HK-2 (cell line): Measurements from ENCODE around the gene IL7R.
"Not testable (repeated sequence)": the region's sequence is repeated elsewhere in the genome, so short reads cannot be mapped to it uniquely, and the experiment has no call there.

Experiments used
- DNase-seq: peaks from one replicate; pipeline ENCODE4 v3.0.0-alpha.2; 2018; ENCODE audit not compliant: unreplicated experiment

The IL7R gene

GRCh38 chr5:35838370-35839042, 18.2 kb upstream of the IL7R start:
- DNase-seq: no peak

- DNase-seq: no peak
These were observed 13.8 kb upstream of the IL7R start for GRCh38 chr5:35842856-35843255.

DNA sequence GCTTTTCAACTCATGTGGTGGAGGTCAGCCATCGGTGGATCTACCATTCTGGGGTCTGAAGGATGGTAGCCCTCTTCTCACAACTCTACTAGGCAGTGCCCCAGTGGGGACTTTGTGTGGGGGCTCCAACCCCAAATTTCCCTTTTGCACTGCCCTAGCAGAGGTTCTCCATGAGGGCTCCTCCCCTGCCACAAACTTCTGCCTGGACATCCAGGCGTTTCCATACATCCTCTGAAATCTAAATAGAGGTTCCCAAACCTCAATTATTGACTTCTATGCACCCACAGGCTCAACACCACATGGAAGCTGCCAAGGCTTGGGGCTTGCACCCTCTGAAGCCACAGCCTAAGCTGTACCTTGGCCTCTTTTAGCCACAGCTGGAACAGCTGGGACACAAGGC, 11.2 kb upstream of the IL7R start:
- DNase-seq: not testable (repeated sequence)

- DNase-seq: no peak
These were observed 9.2 kb upstream of the IL7R start for GRCh38 chr5:35847491-35847890.

DNA sequence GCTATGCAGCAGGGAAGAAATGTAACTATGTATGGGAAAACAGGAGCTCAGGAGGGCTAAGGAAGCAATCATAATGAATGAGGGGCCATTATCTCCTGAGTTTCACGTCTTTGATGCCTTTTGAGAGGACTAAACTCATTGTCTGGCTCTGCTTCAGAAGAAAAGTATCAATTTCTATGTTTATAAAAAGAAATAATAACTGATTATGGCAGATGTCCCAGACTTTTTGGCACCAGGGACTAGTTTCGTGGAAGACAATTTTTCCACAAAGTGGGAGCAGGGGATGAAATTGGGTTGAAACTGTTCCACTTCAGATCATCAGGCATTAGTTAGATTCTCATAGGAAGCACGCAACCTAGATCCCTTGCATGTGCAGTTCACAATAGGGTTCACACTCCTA, 8.7 kb upstream of the IL7R start:
- DNase-seq: no peak

DNA sequence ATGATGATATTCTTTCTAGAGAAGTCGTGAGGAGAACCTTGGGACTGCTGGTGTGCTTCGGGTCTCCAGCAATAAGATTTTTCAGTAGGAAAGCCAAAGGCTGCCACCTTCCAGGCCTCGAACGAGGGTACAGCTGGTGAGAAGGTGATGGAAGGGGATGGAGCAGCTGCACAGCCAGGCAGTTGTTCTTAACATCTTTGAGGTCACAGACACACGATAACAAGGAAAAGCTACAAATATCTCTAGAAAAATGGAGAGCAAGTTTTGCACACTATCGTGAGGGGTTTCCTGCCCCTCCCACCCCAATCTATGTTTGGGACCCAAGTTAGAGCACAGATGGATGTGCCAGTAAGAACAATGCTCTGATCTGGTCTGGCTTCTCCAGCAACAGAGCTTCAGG, 6.8 kb upstream of the IL7R start:
- no peak for DNase-seq

DNA sequence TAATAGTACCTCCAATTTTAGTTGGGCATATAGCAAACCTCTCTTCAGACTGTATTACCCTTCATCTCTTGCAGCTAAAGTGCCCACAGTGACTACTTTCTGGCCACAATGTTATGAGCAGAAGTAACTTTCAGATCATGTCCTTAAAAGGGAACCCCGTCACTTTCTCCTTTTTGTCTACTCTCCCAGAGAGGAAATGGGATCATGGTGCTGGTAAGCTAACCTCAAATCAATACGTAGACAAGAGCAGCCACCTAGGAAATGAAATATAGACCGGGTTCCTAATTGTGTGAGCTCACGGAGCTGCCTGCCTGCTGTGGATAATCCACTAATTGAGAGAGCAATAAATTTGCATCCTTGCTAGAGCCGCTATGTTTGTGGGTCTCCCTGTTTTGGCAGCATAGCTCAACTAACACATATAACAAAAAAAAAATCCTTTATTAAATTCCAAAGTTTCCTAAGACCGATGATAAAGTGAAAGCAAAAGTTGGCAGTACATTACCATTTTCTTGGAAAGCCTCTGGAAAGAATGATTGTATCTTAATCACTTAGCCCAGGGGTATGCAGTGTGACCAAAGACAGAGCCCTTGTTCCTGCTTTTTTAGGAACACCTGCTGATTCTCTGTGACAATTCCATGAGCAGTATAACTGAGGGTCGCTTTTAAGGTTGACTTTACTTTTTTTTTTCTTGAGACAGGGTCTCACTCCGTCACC, 5.6 kb upstream of the IL7R start:
- DNase-seq: no peak

DNA sequence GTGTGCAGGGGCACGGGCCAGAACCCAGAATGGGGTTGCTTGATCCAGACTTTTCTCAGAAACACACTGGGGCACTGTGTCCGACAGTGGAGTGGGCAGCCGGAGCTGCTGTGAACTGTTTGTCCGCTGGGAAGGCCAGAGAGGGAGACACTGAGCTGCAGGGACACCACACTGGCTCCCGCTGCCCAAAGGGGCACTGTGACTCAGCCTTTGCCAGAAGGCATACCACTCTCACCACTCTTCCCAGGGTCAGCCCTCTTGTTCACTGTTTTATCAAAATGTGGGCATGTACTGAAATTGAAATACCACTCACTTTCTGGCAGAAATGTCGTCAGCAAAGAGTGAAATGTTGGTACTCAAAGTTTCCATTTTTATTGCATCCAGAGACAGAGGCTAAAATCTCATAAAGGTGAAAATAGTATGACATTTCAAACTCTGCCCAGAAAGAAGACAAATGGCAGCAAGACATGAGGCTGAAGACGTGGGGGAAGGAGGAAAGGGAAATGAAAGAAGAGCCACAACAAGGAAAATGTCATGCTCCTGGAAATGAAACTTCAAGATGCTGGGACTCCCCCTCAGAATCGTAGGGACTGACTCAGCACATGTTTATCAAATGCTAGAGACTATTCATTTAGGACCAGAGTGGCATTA, 4.5 kb upstream of the IL7R start:
- DNase-seq: no peak

GRCh38 chr5:35852773-35853172, 3.9 kb upstream of the IL7R start:
- no peak for DNase-seq

DNA sequence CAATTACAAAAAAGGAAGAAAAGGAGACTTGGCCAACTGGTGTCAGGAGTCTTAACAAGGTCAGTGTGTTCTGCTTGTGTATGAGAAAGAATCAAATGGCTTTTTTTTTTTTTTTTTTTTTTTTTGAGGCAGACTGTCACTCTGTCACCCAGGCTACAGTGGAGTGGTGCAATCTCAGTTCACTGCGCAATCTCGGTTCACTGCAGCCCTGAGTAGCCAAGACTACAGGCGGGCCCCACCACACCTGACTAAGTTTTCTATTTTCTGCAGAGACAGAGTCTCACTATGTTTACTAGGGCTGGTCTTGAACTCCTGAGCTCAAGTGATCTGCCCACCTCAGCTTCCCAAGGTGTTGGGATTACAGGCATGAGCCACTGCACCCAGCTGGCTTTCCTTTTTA, 3.1 kb upstream of the IL7R start:
- no peak for DNase-seq

- no peak for DNase-seq
These were observed 2.4 kb upstream of the IL7R start for GRCh38 chr5:35854248-35854647.

DNA sequence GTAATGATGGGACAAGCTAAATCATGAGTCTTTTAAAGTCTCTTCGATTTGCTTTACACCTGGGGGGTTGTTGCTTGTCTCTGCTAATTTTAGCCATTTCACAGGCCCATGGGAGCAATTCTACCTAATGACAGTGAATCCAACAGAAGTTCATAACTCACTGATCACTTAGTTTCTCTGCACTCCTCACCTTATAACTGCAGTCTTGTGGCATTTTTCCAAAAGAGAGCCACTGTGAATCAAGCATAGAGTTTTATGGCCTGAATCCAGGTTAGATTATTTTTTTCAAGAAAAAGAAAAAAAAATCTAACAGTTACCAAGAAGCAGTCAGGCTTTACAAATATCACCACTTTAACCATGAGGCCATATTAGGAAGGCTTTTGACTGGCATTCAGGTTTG, 1.5 kb upstream of the IL7R start:
- DNase-seq: no peak

GRCh38 chr5:35856186-35856764, 416 bp upstream of the IL7R start:
- DNase-seq: not testable (repeated sequence)

DNA sequence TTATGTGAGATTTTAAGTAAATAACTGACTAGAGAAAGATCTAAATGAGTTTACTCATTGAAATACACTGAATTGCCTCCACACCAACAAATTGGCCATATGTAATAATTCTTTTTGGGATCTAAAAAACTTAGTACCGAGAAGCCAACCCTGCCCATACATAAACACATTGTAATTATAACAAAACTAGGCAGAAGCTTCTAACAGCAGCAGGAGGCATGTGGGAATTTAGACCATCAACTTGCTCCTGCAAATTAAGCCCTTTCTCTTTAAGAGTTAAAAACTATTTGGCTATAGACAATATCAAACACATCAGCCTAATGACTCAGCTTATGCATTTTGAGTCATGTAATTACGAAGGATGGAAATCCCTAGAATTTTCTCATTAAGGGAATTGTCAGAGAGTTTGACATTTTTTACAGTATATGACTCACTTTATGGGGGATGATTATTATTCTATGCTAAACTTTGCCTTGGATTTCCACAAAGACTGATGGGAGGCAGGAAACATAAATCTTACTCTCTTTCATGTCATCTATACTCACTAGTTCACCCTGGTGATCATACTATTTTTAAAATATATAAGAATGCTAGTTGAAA, 1.0 kb downstream of the IL7R start:
- DNase-seq: no peak

GRCh38 chr5:35859101-35859661, 2.5 kb downstream of the IL7R start:
- DNase-seq: no peak

DNA sequence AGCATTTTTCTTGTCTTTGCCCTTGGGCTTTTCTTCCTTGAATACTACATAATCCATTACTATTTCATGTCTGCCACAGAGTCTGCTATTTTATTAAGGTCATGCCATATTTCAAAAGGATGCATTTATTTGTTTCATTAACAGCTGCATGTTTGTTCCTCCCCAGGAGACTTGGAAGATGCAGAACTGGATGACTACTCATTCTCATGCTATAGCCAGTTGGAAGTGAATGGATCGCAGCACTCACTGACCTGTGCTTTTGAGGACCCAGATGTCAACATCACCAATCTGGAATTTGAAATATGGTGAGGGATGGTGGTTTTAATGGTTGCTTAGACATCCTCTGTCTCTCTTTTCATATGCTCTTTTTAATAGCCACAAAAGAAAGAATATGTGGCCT, 4.0 kb downstream of the IL7R start:
- no peak for DNase-seq

- no peak for DNase-seq
These were observed 5.0 kb downstream of the IL7R start for GRCh38 chr5:35861718-35862117.

- no peak for DNase-seq
These were observed 5.4 kb downstream of the IL7R start for GRCh38 chr5:35862126-35862525.

DNA sequence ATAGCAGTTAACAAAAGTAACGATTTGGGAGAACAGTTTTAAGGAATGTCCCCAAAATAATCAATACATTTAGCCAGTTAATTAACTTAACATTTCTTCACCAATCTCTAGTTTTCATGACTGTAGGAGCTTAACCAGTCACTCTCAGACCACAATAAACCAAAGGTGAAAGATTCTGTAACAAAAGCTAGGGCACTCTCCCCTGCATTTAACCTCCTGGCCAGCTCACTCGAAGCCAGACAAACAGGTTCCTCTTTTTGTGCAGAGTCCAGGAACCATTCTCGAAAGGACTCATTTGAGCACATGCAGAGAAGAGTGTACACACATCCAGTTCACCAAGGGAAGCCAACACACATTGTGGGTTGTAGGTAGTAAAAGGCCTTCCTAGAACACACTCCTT, 6.5 kb downstream of the IL7R start:
- DNase-seq: no peak

DNA sequence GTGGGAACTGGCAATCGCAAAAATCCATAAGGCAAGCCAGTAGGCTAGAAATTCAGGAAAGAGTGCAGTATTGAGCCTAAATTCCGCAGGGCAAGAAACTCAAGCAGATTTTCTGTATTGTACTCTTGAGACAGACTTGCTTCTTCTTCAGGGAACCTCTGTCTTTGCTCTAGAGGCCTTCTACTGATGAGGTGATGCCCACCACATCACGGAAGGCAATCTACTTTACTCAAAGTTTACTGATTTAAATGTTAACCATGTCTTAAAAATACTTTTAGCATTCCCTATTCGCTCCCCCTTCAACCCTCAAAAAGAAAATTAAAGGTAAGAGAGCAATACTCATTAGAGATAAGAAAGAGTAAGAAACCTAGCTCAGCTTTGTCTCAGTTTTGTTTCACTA, 11.3 kb downstream of the IL7R start:
- DNase-seq: no peak

DNA sequence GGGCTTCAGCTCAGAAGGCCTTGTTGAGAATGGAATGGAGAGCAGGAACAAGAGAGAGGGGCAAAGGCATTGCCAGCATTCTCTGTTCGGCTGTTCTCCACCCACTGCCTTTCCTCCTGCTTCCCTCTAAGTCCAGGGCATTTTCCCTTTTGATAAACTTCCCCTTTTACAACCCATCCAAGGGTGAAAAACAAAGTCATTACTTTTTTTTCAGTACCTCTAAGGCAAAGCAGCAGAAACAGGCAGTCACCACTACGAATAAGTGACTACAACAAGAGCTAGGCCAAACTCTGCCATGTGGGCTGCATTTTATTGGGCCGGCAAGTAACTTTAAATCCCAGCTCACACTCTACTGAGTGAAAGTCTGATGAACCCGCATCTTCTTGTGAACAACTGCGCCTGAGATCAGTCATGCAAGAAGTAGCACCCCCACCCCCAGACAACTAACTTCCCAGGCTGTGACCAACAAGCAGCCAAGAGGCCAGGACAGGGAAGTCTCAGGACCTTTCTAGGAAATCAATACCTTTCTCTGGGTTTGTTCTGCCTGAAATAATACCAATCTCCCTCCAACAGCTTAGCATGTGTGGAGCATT, 13.1 kb downstream of the IL7R start:
- no peak for DNase-seq

- no peak for DNase-seq
These were observed 13.9 kb downstream of the IL7R start for GRCh38 chr5:35870605-35871004.
